AG10803 (cell line): ENCODE results near the gene GOLGA3.
"Not testable (repeated sequence)": the region's sequence is repeated elsewhere in the genome, so short reads cannot be mapped to it uniquely, and the experiment has no call there.

Source experiments
- DNase-seq: peaks from one replicate; pipeline ENCODE4 v3.0.0; 2010; ENCODE audit warnings: low read depth
- H3K4me3 ChIP-seq: 2 replicates; pipeline ENCODE4 v1.5.1; 2011; ENCODE audit warnings: mild to moderate bottlenecking, low read length, control low read depth
- CTCF ChIP-seq: conservative IDR thresholded peaks from 2 replicates; pipeline ENCODE4 v1.5.1; 2011; ENCODE audit warnings: mild to moderate bottlenecking, low read length, control low read depth, inconsistent platforms

GOLGA3 gene

GRCh38 chr12:132825089-132825488, 3.6 kb downstream of the GOLGA3 start:
- H3K4me3 ChIP-seq, result no peak overlapping the region
- no peak for TF ChIP-seq CTCF

GRCh38 chr12:132824053-132824452, 4.6 kb downstream of the GOLGA3 start:
- H3K4me3 ChIP-seq, result no peak overlapping the region
- DNase-seq, result no peak
- no peak for TF ChIP-seq CTCF

More at GRCh38 chr12:132825089-132825488, 3.6 kb downstream of the GOLGA3 start:
- DNase-seq, result no peak

- no peak for TF ChIP-seq CTCF
- no peak for DNase-seq
- no peak overlapping the region for H3K4me3 ChIP-seq
Measured at GRCh38 chr12:132818562-132818961, 10.1 kb downstream of the GOLGA3 start.

GRCh38 chr12:132814232-132814631, 14.4 kb downstream of the GOLGA3 start:
- no peak overlapping the region for H3K4me3 ChIP-seq
- DNase-seq, result no peak
- TF ChIP-seq CTCF, result no peak

GRCh38 chr12:132813443-132813842, 15.2 kb downstream of the GOLGA3 start:
- no peak for TF ChIP-seq CTCF
- DNase-seq, result no peak
- no peak overlapping the region for H3K4me3 ChIP-seq

GRCh38 chr12:132812631-132813305, 15.9 kb downstream of the GOLGA3 start:
- no peak overlapping the region for H3K4me3 ChIP-seq
- no peak for TF ChIP-seq CTCF
- DNase-seq, result peak; percentile 34

GRCh38 chr12:132809391-132809790, 19.3 kb downstream of the GOLGA3 start:
- peak; percentile 49 for TF ChIP-seq CTCF
- not testable (repeated sequence) for H3K4me3 ChIP-seq
- DNase-seq, result peak; percentile 33
